HepG2 (cell line): Measurements from ENCODE around the gene CLCN2. TPM values are rescaled to one million over a fixed set of nuclear protein-coding genes. Genes with fewer than 3 reads are reported as not detected.

ENCODE experiments used
- AKNA ChIP-seq: sonication (generic); formaldehyde crosslinking; IDR thresholded peaks from 2 replicates; pipeline ENCODE4 v1.4.0; 2020; ENCODE audit warnings: missing genetic modification reagents, borderline replicate concordance
- HNRNPL ChIP-seq: fragments of 200-400 bp; formaldehyde crosslinking; IDR thresholded peaks from 2 replicates; pipeline ENCODE4 v1.6.1; 2017; ENCODE audit warnings: mild to moderate bottlenecking, low read depth, low read length
- JUNB ChIP-seq: sonication (generic); formaldehyde crosslinking; IDR thresholded peaks from 2 replicates; pipeline ENCODE4 v1.8.0; 2022; ENCODE audit warnings: missing genetic modification reagents, mild to moderate bottlenecking, borderline replicate concordance
- KIAA2018 ChIP-seq: sonication (generic); formaldehyde crosslinking; IDR thresholded peaks from 2 replicates; pipeline ENCODE4 v1.5.0; 2020; ENCODE audit warnings: mild to moderate bottlenecking, missing genetic modification reagents, borderline replicate concordance
- POLR2A ChIP-seq, 2 experiments: IDR thresholded peaks; 2 replicates each; pipeline ENCODE4 v1.6.1; 2011; ENCODE audit warnings: low read depth in 2 of 2, low read length in 2 of 2, mild to moderate bottlenecking in 1 of 2, moderate library complexity in 1 of 2; ENCODE audit not compliant: insufficient read depth in 1 of 2
- ZNF619 ChIP-seq: sonication (generic); formaldehyde crosslinking; IDR thresholded peaks from 2 replicates; pipeline ENCODE4 v1.4.0; 2020; ENCODE audit warnings: mild to moderate bottlenecking, missing genetic modification reagents
- polyA plus RNA-seq, 8 experiments: library from polyadenylated mRNA; depleted of rRNA in 3 of 8; stranded (reverse) in 7 of 8; unstranded in 1 of 8; fragments of >200 nt; fragmentation: Illumina TruSeq in 4 of 8; extraction: Trizol in 4 of 8; gene quantifications; 2 replicates each; pipeline versions ENCODE4 v1.2.1 to v1.2.3, GENCODE V29; 2011 to 2016; ENCODE audit warnings: low read depth in 4 of 8, missing spikeins in 1 of 8, mixed read lengths in 1 of 8; ENCODE audit not compliant: insufficient read depth in 1 of 8
- total RNA-seq, 5 experiments: library from RNA; depleted of rRNA; stranded (reverse); fragments of >200 nt; fragmentation: Illumina TruSeq; extraction: Trizol; gene quantifications; 2 replicates each; pipeline ENCODE4 v1.2.3, GENCODE V29; 2016; ENCODE audit warnings: low read depth in 1 of 5
- TF ChIP-seq, protein P1 (sequence below): sonication (generic); formaldehyde crosslinking; IDR thresholded peaks from 2 replicates; pipeline ENCODE4 v1.4.0; 2020; ENCODE audit warnings: mild to moderate bottlenecking, missing genetic modification reagents

CLCN2 gene
- total and polyA plus RNA-seq, 2 of the 13 experiments (the other 11 are each of a cell fraction or from before 2014, with no cell fraction given), result 11.4 to 13.5 TPM

DNA sequence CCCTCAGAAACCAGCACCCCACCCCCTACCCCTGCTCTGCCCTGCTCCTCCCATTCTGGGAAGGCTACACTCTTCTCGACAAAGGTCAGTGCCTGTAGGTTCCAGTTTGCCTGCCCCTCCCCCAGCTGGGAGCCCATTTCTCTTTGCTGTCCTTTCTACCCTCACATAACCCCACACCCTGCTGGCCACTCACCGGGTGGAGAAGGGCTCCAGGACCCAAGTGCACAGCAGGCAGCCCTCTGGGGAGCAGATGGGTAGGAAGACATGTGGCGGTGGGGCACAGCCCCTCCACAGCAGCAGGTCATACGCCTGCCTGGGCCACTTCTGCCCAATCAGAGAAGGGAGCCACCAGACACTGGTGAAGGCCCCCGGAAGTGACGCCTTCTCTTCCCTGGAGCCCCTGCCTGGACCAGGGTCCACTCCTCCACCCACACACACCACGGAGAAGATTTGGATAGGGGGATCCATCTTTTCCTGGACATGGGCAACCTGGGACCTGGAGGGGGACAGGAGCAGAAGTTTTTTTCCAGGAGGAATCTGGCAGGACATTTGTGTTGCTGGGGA is 16.6 kb upstream of the CLCN2 start, which contains the start of gene THPO (continued):
- TF ChIP-seq KIAA2018 (CRISPR knock-in tag) (no peak), ZNF619 (CRISPR knock-in tag) (peak; percentile 85), AKNA (CRISPR knock-in tag) (no peak), HNRNPL (no peak), POLR2A (IDR thresholded peaks at IDR 0.05; ENCODE audit: insufficient read depth in 1 of 2, low read depth in 2 of 2, low read length in 2 of 2) (peak; percentile 75 to 94), JUNB (CRISPR knock-in tag) (no peak; the same call in 1 of the 2 replicates)
- TF ChIP-seq, protein P1, sequence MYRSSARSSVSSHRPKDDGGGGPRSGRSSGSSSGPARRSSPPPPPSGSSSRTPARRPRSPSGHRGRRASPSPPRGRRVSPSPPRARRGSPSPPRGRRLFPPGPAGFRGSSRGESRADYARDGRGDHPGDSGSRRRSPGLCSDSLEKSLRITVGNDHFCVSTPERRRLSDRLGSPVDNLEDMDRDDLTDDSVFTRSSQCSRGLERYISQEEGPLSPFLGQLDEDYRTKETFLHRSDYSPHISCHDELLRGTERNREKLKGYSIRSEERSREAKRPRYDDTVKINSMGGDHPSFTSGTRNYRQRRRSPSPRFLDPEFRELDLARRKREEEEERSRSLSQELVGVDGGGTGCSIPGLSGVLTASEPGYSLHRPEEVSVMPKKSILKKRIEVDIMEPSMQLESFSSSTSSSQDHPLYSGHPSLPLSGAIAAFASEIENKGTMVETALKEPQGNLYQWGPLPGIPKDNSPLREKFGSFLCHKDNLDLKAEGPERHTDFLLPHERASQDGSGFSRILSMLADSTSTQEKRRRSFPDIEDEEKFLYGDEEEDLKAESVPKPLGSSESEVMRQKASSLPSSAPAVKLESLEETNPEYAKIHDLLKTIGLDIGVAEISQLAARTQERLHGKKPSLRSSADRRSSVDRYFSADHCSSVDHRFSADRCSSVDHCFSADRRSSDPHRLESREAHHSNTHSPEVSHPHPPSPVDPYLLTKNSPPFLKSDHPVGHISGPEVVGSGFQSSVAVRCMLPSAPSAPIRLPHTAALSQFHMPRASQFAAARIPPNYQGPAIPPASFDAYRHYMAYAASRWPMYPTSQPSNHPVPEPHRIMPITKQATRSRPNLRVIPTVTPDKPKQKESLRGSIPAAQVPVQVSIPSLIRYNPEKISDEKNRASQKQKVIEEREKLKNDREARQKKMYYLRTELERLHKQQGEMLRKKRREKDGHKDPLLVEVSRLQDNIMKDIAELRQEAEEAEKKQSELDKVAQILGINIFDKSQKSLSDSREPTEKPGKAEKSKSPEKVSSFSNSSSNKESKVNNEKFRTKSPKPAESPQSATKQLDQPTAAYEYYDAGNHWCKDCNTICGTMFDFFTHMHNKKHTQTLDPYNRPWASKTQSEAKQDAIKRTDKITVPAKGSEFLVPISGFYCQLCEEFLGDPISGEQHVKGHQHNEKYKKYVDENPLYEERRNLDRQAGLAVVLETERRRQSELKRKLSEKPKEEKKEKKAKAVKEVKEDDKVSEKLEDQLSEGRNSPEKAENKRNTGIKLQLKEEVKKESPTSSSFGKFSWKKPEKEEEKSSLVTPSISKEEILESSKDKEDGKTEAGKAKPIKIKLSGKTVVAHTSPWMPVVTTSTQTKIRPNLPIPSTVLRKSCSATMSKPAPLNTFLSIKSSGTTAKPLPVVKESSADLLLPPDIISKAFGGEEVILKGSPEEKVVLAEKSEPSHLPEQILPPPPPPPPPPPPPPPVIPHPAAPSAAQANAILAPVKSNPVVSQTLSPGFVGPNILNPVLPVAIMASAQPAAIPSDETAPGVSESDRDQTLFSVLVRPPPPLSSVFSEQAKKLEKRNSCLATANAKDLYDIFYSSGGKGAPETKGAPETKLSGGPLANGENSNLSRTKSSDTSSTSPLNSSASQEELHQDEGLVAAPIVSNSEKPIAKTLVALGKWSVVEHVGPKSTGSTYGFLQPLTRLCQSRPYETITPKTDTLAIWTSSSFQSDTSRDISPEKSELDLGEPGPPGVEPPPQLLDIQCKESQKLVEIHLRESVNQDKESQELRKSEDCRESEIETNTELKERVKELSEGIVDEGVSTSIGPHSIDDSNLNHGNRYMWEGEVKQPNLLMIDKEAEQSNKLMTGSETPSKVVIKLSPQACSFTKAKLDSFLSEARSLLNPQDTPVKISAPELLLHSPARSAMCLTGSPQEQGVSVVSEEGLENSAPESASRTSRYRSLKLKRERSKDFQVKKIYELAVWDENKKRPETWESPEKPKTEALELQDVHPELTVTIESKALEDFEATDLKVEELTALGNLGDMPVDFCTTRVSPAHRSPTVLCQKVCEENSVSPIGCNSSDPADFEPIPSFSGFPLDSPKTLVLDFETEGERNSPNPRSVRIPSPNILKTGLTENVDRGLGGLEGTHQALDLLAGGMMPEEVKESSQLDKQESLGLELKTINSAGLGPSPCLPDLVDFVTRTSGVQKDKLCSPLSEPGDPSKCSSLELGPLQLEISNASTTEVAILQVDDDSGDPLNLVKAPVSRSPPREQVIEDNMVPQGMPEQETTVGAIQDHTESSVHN, result no peak
